ENCODE measurements around the gene DVL1.
"Not testable (repeated sequence)": the region's sequence is repeated elsewhere in the genome, so short reads cannot be mapped to it uniquely, and the experiment has no call there.

DVL1 gene

DNA sequence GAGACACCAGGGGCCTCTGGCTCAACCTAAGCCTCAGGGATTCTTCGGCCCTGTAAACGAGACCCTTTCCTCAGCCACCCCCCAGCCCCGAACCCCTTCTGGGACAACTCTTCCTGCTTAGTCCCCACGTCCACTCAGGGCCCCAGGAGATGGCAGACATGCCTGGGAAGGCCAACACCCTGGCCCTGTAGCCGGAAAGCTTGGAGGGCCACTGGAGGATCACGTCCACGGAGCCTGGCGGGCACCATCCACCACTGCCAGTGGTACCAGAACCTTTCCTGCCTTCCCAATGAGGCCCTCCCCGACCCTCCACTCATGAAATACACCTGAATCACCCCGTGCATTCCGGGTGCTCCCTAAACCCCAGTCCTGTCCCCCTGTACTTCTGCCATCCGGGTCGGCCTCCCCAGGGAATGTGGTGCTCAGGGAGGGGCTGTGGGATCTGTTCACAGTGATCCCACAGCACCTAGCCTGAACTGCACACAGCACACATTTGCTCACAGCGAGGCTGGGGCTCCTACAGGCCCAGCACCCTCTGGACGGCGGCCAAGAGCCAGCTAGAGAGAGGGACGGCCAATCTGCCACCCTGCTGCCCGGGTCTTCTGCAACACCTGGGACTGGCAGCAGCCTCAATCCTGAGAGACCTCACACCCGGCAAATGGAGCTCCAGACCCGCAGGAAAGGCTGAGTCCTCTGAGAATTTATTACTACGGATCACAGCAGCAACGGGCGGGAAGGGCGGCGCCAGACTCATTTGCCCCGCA, 24.0 kb upstream of the DVL1 start:
- DNase-seq, result no peak

DNA sequence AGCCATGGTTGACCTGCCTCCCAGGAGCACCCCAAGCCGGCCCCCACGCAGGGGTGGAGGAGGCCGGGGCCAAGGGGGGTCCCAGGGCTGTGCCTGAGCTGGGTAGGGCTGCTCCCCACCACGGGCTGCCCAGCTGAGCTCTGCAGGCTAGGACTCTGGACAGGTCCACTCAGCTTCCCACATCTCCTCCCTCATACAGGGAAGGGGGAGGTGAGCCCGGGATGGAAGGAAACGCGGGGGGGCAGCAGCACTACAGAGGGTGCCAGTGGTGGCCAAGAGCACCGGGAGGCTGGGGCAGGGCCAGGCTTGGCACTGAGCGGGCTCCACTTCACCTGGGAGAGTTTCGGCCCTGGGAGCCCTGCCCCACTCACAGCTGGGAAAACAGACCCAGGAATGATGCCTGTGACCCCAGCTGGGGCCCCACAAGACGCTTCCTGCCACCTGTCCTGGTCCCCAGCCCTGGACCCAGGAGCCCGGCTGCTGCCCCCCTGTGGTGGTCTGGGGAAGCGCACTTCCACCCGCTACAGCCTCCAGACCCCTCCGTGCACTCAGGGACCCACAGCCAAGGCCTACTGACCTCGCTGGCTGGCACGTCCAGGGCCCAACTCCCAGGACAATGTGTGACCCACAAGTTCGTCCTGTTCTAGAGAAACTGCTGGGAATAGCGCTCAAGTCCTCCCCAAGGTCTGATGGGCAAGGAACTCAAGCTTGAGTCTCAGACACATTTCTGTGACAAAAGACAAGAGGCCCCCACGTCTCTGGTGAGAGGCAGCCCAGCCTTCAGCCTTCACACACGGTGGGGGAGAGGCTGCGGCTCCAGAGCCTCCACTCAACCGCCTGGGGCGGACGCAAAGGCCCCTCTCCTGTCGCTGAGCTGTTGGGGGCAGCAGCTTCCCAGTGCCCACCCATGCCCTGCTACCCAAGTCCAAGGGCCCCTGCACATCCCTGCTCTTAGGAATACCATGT, 22.8 kb upstream of the DVL1 start:
- peak in 5 of 14 donors; percentile 15 to 49 (median 20) for DNase-seq

DNA sequence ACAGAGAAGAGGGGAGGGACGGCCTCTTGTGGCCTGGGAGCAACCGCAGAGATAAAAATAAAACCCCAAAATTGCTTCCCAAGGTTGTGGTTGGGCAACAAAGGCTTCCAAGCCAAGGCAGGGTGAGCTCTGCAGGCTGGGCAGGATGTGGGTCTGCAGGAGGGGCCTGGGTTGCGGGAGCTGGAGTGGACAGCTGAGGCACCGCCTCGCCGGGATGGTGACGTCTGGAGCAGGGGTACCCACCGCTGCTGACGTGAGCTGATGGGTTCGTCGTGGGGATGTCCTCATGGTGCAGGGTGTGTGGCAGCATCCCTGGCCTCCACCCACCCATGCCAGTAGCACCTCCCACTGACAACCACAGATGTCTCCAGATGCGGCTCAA, 22.1 kb upstream of the DVL1 start:
- no peak for DNase-seq

DNA sequence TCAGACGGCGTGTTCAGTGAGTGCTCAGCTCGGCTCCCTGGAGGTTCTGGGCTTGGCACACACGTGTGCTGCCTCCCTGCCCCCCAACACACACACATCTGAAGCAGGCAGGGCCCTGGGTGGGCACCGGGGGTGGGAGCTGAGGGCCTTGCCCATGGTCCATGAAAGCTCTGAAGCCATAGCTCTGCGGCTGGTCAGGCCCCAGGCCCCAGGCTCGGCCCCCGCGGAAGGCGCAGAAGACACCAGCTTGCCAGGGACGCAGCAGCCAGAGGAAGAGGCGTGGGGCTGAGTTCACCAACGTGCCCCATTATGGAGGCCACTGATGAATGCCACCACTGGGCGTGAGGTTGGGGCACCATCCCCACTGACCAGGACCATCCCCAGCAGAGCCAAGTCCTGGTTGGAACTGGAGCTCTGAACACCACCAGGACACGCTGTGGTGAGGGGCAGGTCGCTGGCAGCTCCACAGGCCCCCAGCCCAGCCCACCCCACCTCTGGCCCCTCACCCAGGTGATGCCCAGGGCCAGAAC, 21.6 kb upstream of the DVL1 start:
- no peak for DNase-seq

DNA sequence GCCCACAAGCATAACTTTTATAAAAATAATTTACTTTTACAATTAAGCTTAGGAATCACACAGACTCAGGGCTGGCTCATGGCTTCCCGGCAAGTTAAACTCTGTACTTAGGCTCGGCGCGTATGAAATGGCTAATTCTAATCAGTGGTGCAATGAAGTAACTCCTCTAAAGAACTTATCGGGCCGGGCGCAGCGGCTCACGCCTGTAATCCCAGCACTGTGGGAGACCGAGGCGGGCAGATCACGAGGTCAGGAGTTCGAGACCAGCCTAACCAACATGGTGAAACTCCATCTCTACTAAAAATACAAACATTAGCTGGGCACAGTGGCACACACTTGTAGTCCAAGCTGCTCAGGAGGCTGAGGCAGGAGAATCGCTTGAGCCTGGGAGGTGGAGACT, 20.9 kb upstream of the DVL1 start:
- not testable (repeated sequence) for DNase-seq

DNA sequence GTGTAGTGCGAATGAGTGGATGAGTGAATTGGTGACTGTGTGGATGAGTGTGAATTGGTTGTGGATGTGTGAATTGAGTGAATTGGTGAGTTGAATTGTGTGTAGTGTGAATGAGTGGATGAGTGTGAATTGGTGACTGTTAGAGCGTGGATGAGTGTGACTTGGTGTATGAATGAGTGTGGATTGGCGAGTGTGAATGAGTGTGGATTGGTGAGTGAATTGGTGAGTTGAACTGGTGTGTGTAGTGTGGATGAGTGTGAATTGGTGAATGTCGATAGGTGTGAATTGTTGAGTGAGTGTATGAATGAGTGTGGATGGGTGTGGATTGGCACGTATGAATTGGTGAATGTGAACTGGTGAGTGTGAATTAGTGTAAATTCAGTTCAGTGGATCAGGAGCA, 18.1 kb upstream of the DVL1 start:
- DNase-seq, result no peak

DNA sequence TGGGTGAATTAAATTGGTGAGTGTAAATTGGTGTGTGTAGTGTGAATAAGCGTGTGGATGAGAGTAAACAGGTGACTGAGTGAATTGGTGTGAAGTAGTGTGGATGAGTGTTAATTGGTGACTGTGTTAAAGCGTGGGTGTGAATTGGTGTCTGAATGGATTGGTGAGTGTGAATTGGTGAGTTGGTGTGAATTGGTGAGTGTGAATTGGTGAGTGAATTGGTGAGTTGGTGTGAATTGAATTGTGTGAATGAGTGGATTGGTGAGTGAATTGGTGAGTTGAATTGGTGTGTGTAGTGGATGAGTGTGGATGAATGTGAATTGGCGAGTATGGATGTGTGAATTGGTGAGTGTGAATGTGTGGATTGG, 17.5 kb upstream of the DVL1 start:
- DNase-seq, result no peak

DNA sequence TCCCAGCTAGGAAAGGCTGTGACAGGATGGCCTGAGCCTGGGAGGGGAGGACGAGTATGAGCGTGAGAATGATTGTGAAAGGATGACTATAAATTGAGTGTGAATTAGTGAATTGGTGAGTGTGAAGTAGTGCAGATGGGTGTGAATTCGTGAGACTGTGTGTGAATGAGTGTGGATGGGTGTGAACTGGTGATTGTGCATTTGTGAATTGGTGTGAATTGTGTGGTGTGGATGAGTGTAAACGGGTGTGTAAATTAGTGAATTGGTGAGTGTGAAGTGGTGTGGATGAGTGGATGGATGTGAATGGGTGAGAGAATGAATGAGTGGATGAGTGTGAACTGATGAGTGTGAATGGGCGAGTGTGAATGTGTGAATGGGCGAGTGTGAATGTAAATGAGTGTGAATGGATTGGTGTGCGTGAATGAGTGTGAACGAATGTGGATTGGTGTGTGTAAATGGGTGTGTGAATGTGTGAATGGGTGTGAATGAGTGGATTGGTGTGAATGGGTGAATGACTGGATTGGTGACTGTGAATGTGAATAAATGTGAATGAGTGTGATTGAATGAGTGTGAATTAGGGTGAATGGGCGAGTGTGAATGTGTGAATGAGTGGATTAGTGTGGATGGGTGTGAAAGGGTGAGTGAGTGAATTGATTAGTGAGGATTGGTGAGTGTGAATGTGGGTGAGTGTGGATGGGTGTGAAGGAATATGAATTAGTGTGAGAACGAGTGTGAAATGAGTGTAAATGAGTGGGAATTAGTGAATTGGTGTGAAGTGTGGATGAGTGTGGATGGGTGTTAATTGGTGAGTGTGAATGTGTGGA, 16.9 kb upstream of the DVL1 start:
- no peak for DNase-seq

DNA sequence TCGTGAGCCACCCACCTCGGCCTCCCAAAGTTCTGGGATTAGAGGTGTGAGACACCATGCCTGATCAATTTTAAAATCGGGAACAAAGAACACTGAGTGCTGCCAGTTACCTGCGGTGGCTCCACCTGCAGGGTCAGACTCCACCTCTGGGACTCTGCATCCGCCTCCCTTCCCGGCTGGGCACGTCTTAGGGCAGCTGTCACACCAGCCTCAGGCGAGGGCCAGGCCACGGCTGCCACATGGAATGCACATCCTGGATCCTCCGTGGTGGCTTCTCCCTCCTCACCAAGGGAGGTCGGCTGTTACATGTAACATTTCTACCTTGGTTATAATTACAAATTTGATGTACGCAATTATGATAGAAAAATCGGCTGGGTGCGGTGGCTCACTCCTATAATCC, 15.0 kb upstream of the DVL1 start:
- DNase-seq, result no peak

DNA sequence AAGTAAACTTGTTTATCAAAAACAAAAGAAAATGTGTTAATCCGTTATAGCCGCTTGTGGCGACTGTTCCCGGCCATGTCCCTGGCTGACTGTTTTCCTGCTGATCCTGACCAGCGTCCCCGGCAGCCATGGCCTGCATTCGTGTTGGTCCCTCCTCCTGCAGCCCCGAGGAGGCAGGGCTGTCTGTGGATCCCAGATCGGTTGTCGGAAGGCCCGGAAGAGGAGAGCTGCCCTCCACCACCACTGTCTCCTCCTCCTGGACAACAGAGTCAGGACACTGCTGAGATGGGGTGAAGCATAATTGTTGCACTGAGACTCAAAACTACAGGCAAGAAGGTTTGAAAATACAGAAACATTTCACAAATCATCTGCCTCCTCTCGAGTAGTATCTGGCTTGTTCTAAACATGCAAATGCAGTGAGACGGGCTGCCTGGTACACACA, 12.8 kb upstream of the DVL1 start:
- no peak for DNase-seq

DNA sequence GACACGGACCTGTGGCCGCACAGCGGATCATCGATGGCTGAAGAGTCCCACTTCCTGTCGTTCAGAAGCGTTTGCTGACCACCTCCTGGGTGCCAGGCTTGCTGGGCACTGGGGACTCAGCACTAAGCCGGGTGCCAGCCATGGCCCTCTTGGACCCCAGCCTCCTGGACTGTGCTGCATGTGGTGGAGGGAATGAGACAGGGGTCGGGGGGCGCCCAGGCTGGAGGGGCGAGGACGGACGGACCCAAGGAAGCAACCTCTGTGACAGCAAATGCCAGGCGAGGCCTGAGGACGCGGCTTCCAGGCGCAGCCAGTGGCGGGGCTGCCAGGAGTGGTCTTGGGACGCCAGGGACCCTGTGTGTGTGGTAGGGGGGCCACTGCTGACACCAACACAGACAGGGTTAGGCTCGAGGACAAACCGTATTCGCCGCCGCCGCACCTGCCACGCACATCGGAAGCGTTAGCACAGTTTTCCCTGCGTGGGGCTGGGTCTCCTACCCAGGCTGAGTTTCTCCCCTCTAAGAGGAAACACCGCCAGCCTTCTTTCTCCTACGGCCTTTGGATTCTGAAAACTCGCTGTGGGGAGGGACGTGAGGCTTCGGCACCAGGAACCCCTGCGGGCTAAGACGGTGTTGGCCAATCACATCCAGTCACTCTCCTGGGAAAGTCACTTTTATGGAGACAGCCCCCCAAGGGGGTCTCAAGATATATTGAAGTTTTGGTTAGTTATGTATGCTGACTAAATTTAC, 12.2 kb upstream of the DVL1 start:
- no peak for DNase-seq

DNA sequence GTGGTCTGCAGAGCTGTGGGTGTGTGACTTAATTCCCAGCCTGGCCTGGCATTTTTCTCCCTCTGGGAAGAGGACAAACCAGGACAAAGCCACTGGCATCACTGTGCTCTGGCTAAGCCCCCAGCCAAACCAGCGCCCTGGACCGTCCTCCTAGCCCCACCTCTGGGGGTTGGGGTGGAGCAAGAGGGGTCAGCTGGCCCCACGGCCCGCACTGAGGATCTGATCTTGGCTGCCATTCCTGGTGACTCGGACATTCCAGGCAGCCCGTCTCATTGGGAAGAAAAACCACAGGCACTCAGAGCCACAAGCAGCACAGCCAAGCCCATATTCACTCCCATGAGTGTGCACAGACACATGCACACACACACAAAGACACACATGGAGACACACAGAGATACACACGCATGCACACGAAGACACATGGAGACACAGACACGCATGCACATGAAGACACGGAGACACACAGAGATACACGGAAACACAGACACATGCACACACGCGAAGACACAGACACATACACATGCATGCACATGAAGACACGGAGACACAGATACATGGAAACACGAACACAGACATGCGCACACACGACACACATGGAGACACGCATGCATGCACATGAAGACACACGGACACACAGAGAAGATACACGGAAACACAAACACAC, 11.4 kb upstream of the DVL1 start:
- peak in 3 of 14 donors; percentile 28 to 84 (median 32) for DNase-seq

DNA sequence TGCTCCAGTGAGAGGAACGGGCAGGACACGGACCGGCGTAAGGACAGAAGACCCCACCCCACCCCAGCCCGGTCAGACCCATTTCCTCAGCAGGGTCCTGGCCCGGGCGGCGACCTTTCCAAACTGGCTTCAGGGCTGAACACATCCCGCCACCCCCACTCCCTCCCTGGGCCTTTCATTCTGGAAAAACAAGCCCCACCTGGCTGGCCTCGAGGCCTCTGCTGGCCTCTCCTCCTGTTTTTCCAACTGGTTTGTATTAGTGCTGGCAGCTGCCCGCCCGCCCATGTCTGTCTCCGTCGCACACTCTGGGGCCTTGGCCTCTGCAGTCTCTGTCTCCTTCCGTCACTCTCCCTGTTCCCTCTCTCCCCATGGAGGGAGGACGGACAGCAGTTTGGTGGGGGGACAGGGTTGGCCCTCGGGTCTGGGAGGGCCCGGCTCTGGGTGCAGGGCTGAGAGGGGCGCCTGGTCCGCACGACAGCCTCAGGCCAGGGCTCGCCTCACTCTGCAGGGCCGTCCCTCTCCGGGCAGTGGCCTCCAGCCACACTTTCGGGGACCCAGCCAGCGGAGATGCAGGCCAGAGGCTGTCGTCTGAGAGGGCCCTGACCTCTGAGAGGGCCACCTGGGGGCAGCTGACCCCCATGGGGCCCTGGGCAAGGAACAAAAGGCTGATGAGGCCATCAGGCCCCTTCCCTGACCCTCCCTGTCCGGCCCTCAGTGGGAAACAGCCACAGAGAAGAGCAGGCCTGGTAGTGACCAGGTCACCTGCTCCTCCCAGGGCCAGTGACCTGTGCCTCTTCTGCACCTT, 10.6 kb upstream of the DVL1 start:
- no peak for DNase-seq

DNA sequence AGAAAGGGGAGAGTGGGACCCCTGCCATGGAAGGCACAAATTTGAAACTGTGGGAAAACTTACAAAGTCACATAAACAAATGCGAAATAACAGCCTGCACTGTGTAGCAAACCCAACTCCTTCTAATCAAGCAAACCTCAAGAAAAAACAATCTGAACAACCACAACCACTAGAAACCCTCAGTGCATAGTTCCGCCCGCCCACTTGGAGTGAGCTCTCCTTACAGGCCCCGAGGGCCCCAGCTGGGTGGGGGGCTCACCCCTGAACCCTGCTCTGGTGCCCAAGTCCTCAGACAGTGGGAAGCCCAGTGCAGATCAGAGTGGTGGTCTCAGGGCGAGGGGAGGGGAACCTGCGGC, 10.1 kb upstream of the DVL1 start:
- DNase-seq, result no peak

DNA sequence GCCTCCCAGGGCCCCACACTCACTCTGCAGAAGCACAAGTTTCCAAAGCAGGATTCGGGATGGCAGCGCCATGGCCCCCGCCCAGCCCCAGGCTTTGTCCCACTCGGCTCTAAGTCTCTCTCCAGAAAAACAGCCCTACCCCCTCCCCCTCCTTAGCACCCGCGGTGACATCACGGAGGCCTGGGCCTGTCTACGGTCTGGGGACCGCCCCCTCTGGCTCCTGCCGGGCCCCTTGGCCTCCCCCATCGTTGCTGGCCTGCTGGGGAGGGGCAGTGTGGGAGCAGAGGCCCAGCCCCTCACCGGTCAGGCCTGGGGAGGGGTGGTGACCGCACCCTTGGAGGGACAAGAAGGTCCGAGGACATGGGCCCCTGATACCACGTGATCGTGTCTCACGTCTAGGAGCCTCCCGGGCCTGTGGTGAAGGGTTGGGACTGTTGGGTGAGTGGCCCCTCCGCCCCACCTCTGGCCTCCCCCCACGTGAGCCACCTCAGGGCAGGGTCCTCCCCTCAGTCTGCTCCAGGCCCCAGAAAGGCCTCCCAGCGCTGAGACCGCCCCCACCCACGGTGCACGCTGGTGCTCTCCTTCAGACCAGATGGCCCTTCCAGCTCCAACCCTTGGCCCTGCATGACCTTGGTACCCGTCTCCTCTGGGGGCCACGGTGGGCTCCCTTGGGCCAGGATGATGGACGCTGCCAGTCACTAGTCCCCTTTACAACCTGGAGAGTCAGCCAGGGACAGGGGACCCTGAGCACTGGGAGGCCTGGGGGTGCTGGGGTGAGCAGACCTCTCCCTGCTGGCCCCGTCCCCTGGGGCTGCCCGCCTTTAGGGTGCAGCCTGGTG, 9.4 kb upstream of the DVL1 start, which contains the start of gene MXRA8:
Gene MXRA8 (minus strand): TSS at position 123 of the 839 bp plus-strand sequence. CDS start 51 bp downstream, at position 72.
- peak in 7 of 14 donors; percentile 15 to 73 (median 31) for DNase-seq

DNA sequence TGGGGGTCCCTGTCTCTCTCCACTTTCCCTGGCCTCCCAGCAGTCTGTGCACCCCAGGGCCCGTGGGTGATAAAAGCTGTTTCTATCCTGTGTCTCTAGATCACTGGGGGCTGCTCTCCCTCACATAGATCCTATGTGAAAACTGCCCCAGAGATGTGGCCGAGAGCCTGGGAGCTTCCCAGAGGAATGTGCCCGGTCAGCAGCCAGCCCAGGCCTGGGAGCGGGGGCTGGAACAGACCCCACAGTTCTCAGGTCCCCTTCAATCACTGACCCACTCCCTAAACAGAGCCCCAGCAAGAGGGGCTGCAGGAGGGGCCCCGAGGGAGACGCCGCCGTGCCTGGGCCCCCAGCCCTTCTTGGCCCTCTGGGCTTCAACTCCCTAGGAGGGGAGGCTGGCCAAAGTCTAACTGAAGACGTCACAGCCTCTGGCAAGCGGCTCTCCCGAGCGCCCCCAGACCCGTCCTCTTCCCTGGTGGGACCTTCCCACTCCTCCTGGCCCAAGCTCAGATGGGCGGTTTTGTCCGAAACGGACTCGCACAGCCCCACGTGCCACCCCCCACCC, 8.7 kb upstream of the DVL1 start:
- peak in 1 of 14 donors; percentile 65 for DNase-seq

DNA sequence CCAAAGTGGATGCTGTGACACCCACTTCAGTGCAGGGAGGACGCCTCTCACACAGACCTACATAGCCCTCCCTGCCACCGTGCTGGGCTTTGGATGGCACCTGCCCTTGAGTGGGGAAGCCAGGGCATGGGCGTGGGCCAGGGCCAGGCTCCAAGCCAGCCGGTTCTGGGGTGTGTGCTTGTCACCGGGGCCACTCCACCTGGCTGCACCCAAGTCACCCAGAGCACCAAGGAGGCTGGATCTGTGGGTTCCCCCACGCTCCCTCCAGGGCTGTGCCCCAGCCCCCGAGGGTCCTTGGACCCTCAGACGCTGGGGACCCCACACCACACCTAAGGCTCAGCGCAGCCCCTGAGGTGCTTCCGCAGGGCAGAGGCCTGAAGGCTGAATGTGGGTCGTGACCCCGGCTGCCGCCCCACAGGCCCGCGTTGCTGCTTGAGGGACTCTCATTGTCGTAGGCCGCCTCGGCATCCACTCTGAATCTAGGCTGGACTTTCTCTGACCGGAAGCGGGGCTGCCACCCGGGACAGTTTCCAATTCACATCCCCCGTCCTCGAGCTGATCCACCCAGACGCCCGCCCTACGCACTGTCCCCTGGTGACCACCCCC, 7.7 kb upstream of the DVL1 start:
- DNase-seq, result no peak

DNA sequence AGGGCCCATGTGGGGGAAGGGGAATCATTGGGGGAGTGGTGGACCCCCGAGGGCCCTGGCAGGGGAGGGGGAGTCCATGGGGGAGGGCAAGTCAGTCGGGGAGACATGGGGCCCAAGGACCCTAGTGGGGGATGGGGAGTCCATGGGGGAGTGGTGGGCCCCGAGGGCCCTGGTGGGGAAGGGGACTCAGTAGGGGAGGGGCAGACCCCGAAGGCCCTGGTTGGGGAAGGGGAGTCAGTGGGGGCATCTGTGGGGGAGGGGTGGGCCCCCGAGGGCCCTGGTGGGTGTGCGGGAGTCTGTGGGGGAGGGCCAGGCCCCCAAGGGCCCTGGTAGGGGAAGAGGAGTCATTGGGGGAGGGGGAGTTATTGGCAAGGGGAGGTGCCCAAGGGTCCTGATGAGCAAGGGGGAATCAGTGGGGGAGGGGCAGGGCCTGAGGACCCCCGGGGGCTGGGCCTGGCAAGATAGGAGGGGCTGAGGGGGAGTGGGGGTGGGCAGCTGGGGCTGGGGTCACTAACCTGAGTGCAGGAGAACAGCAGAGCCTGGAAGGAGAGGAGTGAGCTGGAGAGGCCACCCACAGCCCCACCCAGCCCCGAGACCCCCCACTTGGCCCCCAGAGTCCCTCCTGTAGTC, 7.1 kb upstream of the DVL1 start:
- no peak for DNase-seq

Measured in C1 segment of cervical spinal cord (tissue), 14 donors.